BJ (cell line): ENCODE measurements around the gene FA2H. TPM values are rescaled to one million over a fixed set of nuclear protein-coding genes. Genes with fewer than 3 reads are reported as not detected.

Source experiments
- CTCF ChIA-PET: fragments of 350-600 bp; formaldehyde crosslinking; extraction: SDS; loops from one replicate; lab custom pipeline; 2021; ENCODE audit warnings: antibody characterized with exemption, inconsistent platforms; lab: Yijun Ruan, JAX
- POLR2A ChIA-PET: fragments of 300-600 bp; sonication (Branson Sonifier 250); formaldehyde crosslinking; extraction: SDS; loops from one replicate; lab custom pipeline; 2021; ENCODE audit warnings: antibody characterized with exemption; lab: Charles Lee
- DNase-seq: peaks from one replicate; pipeline ENCODE4 v3.0.0-alpha.2; 2011; ENCODE audit warnings: low read depth
- H3K27me3 ChIP-seq: 2 replicates; pipeline ENCODE4 v1.6.0; 2011; ENCODE audit warnings: low read length; ENCODE audit not compliant: control insufficient read depth, insufficient read depth
- H3K36me3 ChIP-seq: 2 replicates; pipeline ENCODE4 v1.5.1; 2011; ENCODE audit warnings: low read length; ENCODE audit not compliant: control insufficient read depth, insufficient read depth
- H3K4me3 ChIP-seq: 2 replicates; pipeline ENCODE4 v1.5.1; 2011; ENCODE audit warnings: low read depth, mild to moderate bottlenecking, control low read depth, low read length
- CTCF ChIP-seq: IDR thresholded peaks from 2 replicates; pipeline ENCODE4 v1.5.1; 2011; ENCODE audit warnings: low read depth, mild to moderate bottlenecking, control low read depth, inconsistent platforms, low read length, moderate library complexity; ENCODE audit not compliant: insufficient read depth
- polyA plus RNA-seq: library from polyadenylated mRNA; depleted of rRNA; stranded (reverse); fragments of >200 nt; gene quantifications from 2 replicates; pipeline ENCODE4 v1.2.3, GENCODE V29; 2011

FA2H gene
- polyA plus RNA-seq, 1 experiment, result not detected

GRCh38 chr16:74739275-74739674, 35.3 kb downstream of the FA2H start:
- no peaks in the 10 kb centered on the region for H3K36me3 ChIP-seq
- no peak for TF ChIP-seq CTCF
- DNase-seq, result no peak
- CTCF ChIA-PET, result interaction anchor here (1.2 to 1.4 kb wide), 4 partner anchors 12 to 124 kb away, joined by 3 to 4 read pairs (median 4); no protein-coding TSS in a partner anchor
- POLR2A ChIA-PET, result no interaction called here
- no peak overlapping the region for H3K4me3 ChIP-seq
- H3K27me3 ChIP-seq, result no peaks in the 10 kb centered on the region

- Histone ChIP-seq H3K27me3 (no peaks in the 10 kb centered on the region), H3K4me3 (no peak overlapping the region), H3K36me3 (no peaks in the 10 kb centered on the region)
- ChIA-PET POLR2A (no interaction called here), CTCF (interaction anchor here (1.2 to 1.4 kb wide), 4 partner anchors 11 to 124 kb away, joined by 3 to 4 read pairs (median 4); no protein-coding TSS in a partner anchor)
- no peak for TF ChIP-seq CTCF
- DNase-seq, result no peak
Observed at GRCh38 chr16:74738816-74739215, 35.8 kb downstream of the FA2H start.

GRCh38 chr16:74738113-74738541, 36.5 kb downstream of the FA2H start:
- no peak for DNase-seq
- ChIA-PET POLR2A (no interaction called here), CTCF (interaction anchor here (1.0 to 1.4 kb wide), 4 partner anchors 10 to 124 kb away, joined by 3 to 5 read pairs (median 4); no protein-coding TSS in a partner anchor)
- TF ChIP-seq CTCF, result no peak
- Histone ChIP-seq H3K4me3 (no peak overlapping the region), H3K27me3 (no peaks in the 10 kb centered on the region), H3K36me3 (no peaks in the 10 kb centered on the region)

- POLR2A ChIA-PET, result no interaction called here
- no peak for TF ChIP-seq CTCF
- Histone ChIP-seq H3K4me3 (no peak overlapping the region), H3K27me3 (no peaks in the 10 kb centered on the region), H3K36me3 (no peaks in the 10 kb centered on the region)
- CTCF ChIA-PET, result interaction anchor here (1.0 to 2.5 kb wide), 4 partner anchors 10 to 125 kb away, joined by 3 to 6 read pairs (median 4); no protein-coding TSS in a partner anchor
- no peak for DNase-seq
Observed at GRCh38 chr16:74737521-74737920, 37.1 kb downstream of the FA2H start.

GRCh38 chr16:74736531-74737157, 38.0 kb downstream of the FA2H start:
- no peak for TF ChIP-seq CTCF

More at GRCh38 chr16:74736531-74737157, 38.0 kb downstream of the FA2H start:
- Histone ChIP-seq H3K27me3 (no peaks in the 10 kb centered on the region), H3K36me3 (no peaks in the 10 kb centered on the region), H3K4me3 (no peak overlapping the region)
- DNase-seq, result no peak
- POLR2A ChIA-PET, result no interaction called here
- CTCF ChIA-PET, result interaction anchor here (1.1 to 2.5 kb wide), 3 partner anchors 9 to 76 kb away, joined by 4 to 6 read pairs (median 5); no protein-coding TSS in a partner anchor
